Keratinocyte (primary cell): ENCODE results near the gene NEDD8.

Experiments used
- CTCF ChIP-seq, 3 experiments: IDR thresholded peaks in 1 of 3; conservative IDR thresholded peaks in 1 of 3; optimal IDR thresholded peaks in 1 of 3; 2 replicates in 2 of 3; 3 replicates in 1 of 3; pipeline versions ENCODE3 to v1.5.1; 2011; ENCODE audit warnings: low read length in 3 of 3, mild to moderate bottlenecking in 3 of 3, moderate library complexity in 2 of 3, control low read depth in 1 of 3, inconsistent platforms in 1 of 3; ENCODE audit not compliant: insufficient read depth in 2 of 3; ENCODE audit errors: extremely low read depth in 1 of 3
- EZH2 ChIP-seq: IDR thresholded peaks from one replicate; pipeline ENCODE4 v1.6.1; 2012; ENCODE audit warnings: inconsistent platforms, mild to moderate bottlenecking, low read length, moderate library complexity

- TF ChIP-seq CTCF (optimal IDR thresholded peaks at IDR 0.05 in 1 of 3, IDR thresholded peaks at IDR 0.05 in 1 of 3, conservative IDR thresholded peaks at IDR 0.05 in 1 of 3; ENCODE audit: extremely low read depth in 1 of 3, insufficient read depth in 2 of 3, low read length in 3 of 3) = no peak
- no peak for TF ChIP-seq EZH2
Observed at GRCh38 chr14:24183014-24183481, 49.1 kb downstream of the NEDD8 start.
